GM19025 (cell line): ENCODE data around the gene UBAP1.
"Not testable (repeated sequence)": the region's sequence is repeated elsewhere in the genome, so short reads cannot be mapped to it uniquely, and the experiment has no call there.

ENCODE experiments used
- ATAC-seq: cut with Tn5 transposase; IDR thresholded peaks from one replicate; pipeline ENCODE4 v1.9.1; 2021; ENCODE audit warnings: mild to moderate bottlenecking, low read depth, moderate library complexity; ENCODE audit not compliant: unreplicated experiment

UBAP1 gene

GRCh38 chr9:34178436-34179212 lies at the start of gene UBAP1:
Gene UBAP1 (plus strand): TSS chr9:34179043. CDS start chr9:34220915, 41,872 bp downstream.
- ATAC-seq: peak; percentile 100

DNA sequence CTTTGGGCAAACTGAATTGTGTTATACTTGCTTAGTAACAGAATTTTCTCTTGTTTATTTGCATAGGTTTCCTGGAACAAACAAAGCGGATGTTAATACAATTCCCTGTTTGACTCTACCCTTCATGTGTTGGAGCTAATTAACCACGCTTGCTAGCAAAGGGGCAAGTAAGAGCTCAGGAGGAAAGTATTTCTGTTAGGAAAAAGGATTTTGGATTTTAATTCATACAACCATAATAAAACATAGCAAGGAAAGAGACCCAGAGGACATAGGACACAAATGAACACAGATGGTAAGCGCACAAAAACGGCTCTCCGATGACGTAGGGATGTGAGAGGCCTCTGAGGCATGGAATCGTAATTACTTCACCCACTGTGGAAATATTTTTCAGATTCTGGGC lies 47.3 kb upstream of the UBAP1 start:
- no peak for ATAC-seq

- no peak for ATAC-seq
Observed at GRCh38 chr9:34133436-34133949, 45.4 kb upstream of the UBAP1 start.

DNA sequence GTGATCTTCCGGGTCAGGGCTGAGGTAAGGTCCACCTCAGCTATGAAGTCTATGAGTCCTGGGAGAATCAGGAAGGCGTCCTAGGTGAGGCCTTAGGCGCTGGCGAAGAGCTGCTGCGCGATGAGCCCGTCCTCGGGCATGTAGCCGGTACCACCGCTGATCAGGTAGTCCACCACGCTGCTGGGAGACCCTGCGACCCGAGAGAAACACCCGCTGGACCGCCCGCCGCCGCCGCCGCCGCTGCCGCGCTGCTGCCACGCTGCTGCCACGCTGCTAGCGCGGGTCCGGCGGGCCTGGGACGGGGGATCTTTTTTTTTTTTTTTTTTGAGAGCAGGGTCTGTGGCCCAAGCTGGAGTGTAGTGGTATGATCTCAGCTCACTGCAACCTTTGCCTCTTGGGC lies 44.3 kb upstream of the UBAP1 start:
- no peak for ATAC-seq

DNA sequence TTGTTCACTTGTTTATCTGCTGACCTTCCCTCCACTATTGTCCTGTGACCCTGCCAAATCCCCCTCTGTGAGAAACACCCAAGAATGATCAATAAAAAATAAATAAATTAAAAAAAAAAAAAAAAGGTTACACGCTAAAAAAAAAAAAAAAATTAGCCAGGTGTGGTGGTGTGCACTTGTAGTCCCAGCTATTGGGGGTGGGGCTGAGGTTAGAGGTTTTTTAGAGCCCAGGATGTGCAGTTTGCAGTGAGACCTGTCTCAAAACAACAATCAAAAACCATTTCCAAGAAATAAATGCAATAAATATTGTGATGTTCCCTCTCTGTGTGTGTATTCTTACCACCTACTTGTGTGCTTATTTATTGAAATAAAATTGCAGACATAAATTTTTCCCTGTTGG lies 40.2 kb upstream of the UBAP1 start:
- not testable (repeated sequence) for ATAC-seq

GRCh38 chr9:34139477-34140146 lies 39.2 kb upstream of the UBAP1 start:
- no peak for ATAC-seq

DNA sequence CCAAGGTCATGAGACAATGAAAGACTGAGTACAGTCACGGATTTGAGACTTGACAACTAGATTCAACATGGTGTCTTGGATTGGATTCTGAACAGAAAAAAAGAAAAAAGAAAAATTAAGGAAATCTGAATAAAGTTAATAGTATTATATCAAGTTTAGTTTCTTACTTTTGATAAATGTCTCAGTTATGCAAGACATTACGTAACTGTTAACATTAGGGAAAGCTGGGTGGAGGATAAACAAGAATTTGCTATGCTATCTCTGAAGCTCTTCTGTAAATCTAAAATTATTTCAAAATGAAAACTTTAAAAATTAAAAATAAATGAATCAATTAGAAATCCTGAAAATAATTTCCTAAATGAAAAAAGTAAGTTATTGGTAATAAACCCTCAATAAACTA lies 38.0 kb upstream of the UBAP1 start:
- ATAC-seq: no peak

GRCh38 chr9:34143116-34143515 lies 35.7 kb upstream of the UBAP1 start:
- no peak for ATAC-seq

DNA sequence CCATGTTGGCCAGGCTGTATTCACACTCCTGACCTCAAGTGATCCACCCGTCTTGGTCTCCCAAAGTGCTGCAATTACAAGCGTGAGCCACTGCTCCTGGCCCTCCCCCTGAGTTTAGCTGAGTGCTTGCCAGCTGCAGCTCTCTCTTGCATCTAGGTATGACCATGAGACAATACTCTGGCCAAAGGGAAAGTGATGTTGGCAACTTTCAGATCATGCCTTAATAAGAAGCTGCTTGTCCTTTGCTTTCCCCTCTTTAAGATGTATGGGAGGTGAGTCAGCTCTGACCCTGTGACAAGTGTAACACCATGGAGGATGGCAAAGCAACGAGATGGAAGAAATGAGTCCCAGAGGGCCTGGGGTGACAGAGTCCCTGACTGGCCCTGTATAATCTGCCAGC lies 33.7 kb upstream of the UBAP1 start:
- ATAC-seq: no peak

- no peak for ATAC-seq
Observed at GRCh38 chr9:34151398-34151797, 27.4 kb upstream of the UBAP1 start.

DNA sequence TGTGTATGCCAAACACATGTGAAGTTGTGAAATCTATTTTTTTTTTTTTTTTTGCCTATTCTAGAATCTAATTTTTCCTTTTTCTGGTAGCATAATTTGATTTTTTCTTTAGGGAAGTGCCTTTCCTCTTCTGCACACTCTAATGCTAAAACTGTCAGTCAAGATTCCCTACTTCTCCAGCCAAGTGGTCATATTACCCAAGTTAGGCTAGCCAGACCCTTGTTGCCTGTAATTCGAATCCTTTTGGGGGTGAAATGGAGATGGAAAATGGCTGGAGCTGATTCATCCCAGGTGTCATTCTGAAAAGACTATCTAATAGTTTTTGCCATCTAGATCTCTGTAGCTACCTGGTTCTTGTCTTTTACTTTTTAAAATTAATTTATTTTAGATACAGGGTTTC lies 24.8 kb upstream of the UBAP1 start:
- no peak for ATAC-seq

GRCh38 chr9:34157318-34157717 lies 21.5 kb upstream of the UBAP1 start:
- ATAC-seq: no peak

DNA sequence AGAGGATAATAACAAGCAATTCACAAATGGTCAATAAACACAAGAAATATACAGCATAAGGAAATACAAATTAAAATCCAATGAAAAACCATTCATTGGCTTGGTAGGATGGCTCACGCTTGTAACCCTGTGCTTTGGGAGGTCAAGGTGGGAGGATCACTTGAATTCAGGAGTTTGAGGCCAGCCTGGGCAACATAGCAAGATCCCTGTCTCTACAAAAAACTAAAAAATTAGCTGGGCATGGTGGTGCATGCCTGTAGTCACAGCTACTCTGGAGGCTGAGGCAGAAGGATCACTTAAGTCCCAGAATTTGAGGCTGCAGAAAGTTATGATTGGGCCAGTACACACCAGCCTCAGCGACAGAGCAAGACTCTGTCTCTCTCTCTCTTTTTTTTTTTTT lies 20.9 kb upstream of the UBAP1 start:
- no peak for ATAC-seq

DNA sequence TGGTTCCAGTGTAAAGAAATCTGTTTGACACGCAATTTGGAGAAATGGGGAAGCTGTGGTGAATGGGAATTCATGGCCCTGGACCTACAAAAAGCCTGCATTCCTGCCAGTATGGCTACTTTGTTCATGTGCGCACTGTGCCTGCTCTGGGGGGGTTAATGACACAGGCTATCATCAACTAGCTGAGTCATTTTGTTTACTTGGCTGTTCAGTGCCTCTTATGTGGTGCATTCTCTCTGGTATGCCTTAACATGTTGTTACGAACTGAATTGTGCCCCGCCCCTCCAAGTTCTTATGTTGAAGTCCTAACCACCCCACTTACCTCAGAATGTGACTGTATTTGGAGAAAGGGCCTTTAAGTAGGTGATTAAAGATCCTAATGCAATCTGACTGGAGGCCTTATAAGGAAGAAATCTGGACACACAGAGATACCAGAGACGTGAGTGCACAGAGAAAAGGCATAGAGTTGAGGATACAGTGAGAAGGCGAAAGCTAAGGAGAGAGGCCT lies 20.4 kb upstream of the UBAP1 start:
- ATAC-seq: no peak

- no peak for ATAC-seq
Observed at GRCh38 chr9:34163434-34163833, 15.4 kb upstream of the UBAP1 start.

- no peak for ATAC-seq
Observed at GRCh38 chr9:34169125-34169524, 9.7 kb upstream of the UBAP1 start.

GRCh38 chr9:34170237-34170991 lies 8.4 kb upstream of the UBAP1 start:
- no peak for ATAC-seq

DNA sequence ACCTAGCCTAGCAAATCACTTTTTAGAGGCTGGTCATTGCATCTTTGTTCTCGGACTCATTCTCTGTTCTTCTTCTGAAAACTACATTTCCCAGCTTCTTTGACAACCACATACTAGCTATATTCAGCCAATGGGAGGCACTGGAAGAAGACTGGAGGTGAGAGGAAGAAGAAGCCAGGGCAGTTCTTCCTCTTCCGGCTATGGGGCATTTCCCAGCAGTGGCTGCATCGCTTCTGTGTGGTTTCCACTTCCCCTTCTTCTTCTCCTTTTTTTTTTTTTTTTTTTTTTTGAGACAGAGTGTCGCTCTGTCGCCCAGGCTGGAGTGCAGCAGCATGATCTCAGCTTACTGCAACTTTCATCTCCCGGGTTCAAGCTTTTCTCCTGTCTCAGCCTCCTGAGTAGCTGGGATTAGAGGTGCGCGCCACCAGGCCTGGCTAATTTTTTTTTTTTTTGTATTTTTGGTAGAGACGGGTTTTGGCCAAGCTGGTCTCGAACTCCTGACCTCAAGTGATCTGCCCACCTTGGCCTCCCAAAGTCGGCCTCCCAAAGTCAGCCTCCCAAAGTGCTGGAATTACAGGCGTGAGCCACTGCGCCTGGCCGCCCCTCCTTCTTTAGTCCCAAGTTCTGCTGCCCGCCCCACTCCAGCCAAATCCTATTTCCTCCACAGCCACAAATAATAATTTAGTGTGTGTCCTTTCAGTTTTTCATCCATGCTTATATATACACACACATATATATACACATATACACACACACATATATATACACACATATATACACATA lies 6.9 kb upstream of the UBAP1 start:
- ATAC-seq: no peak

- no peak for ATAC-seq
Observed at GRCh38 chr9:34176089-34176488, 2.8 kb upstream of the UBAP1 start.
